RWPE2 (cell line): ENCODE results near the gene C1QTNF5.

Source experiments
- ATAC-seq: fragments of 200-7000 bp; cut with Tn5 transposase; 3 replicates; pipeline ENCODE4 v1.9.1; 2021; ENCODE audit warnings: low read depth
- DNase-seq: peaks from one replicate; pipeline ENCODE4 v3.0.0-alpha.2; 2020; ENCODE audit warnings: low spot score
- H3K27ac ChIP-seq: fragments of 450-650 bp; 2 replicates; pipeline ENCODE4 v1.5.1; 2017; ENCODE audit warnings: mild to moderate bottlenecking; ENCODE audit not compliant: poor library complexity, severe bottlenecking
- H3K27me3 ChIP-seq: fragments of 250-450 bp; sonication (Bioruptor Pico); 2 replicates; pipeline ENCODE4 v1.5.1; 2021; ENCODE audit warnings: mild to moderate bottlenecking, moderate library complexity; ENCODE audit not compliant: insufficient read depth, poor library complexity, severe bottlenecking
- H3K36me3 ChIP-seq: fragments of 250-450 bp; sonication (Bioruptor Pico); 2 replicates; pipeline ENCODE4 v1.5.1; 2020; ENCODE audit warnings: low read depth, mild to moderate bottlenecking, moderate library complexity
- H3K4me1 ChIP-seq: fragments of 250-450 bp; sonication (Bioruptor Pico); 2 replicates; pipeline ENCODE4 v1.5.1; 2021; ENCODE audit warnings: mild to moderate bottlenecking, moderate library complexity; ENCODE audit not compliant: insufficient read depth, poor library complexity, severe bottlenecking
- H3K4me3 ChIP-seq: fragments of 250-450 bp; sonication (Bioruptor Pico); 2 replicates; pipeline ENCODE4 v1.5.1; 2021; ENCODE audit warnings: mild to moderate bottlenecking, moderate library complexity; ENCODE audit not compliant: severe bottlenecking
- H3K9me3 ChIP-seq: fragments of 250-450 bp; sonication (Bioruptor Pico); 2 replicates; pipeline ENCODE4 v1.5.1; 2021; ENCODE audit warnings: mild to moderate bottlenecking, moderate library complexity; ENCODE audit not compliant: severe bottlenecking
- TF ChIP-seq, protein P1 (sequence below): fragments of 450-650 bp; IDR thresholded peaks from one replicate; pipeline ENCODE4 v1.5.1; 2017; ENCODE audit warnings: mild to moderate bottlenecking, moderate library complexity; ENCODE audit not compliant: poor library complexity, severe bottlenecking

Gene C1QTNF5

DNA sequence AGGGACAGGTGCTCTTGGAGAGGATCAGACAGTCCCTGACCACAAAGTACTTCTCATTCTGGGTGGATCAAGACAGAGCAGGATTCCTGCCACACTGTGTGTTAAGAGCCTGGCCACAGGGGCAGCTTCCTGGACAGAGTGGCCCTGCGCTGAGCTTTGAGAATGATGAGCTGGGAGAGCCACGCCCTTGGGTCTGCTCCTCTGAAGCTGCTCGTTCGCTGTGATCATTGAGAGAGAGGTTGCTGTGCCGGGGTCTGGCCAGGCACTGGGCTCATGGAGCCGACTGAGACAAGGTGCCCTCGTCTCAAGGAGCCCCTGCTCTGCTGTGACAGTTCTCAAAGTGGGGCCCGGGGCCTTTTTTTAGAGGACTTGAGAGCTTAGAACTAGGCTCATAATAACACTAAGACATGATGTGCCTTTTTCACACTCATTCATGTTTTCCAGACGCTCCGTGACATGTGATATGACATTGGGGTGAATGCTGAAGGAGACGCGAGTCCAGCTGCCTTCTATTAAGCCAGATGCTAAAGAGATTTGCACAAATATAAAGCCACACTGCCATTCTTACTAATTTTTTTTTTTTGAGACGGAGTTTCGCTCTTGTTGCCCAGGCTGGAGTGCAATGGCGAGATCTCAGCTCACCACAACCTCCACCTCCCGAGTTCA lies 7.4 kb upstream of the C1QTNF5 start:
- H3K9me3 ChIP-seq: no peaks in the 10 kb centered on the region
- TF ChIP-seq, protein P1, sequence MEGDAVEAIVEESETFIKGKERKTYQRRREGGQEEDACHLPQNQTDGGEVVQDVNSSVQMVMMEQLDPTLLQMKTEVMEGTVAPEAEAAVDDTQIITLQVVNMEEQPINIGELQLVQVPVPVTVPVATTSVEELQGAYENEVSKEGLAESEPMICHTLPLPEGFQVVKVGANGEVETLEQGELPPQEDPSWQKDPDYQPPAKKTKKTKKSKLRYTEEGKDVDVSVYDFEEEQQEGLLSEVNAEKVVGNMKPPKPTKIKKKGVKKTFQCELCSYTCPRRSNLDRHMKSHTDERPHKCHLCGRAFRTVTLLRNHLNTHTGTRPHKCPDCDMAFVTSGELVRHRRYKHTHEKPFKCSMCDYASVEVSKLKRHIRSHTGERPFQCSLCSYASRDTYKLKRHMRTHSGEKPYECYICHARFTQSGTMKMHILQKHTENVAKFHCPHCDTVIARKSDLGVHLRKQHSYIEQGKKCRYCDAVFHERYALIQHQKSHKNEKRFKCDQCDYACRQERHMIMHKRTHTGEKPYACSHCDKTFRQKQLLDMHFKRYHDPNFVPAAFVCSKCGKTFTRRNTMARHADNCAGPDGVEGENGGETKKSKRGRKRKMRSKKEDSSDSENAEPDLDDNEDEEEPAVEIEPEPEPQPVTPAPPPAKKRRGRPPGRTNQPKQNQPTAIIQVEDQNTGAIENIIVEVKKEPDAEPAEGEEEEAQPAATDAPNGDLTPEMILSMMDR: no peak
- H3K4me1 ChIP-seq: no peaks in the 10 kb centered on the region
- ATAC-seq (no peak), DNase-seq (no peak)
- no peak overlapping the region for H3K4me3 ChIP-seq
- H3K36me3 ChIP-seq: no peaks in the 10 kb centered on the region
- no peak overlapping the region for H3K27ac ChIP-seq
- H3K27me3 ChIP-seq: no peaks in the 10 kb centered on the region

DNA sequence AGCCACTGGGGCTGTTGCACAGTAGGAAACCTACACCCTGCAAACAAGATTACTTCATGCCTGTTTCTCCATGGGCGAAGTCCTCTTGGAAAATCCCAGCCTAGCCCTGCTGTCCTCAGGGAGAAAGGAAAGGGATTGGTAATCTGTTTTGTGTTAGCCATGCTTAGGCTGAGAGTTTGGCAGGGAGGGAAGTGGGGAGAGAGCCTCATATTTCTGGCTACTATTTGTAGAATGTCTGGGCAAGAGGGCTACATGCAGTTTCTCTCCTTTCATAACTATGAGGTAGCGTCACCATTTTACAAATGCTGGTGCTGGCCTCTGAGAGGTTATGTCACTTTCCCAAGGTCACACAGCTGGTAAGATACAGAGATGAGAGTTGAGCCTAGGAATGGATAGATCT lies 6.6 kb upstream of the C1QTNF5 start:
- Histone ChIP-seq H3K4me1 (no peaks in the 10 kb centered on the region), H3K27ac (no peak overlapping the region), H3K9me3 (no peaks in the 10 kb centered on the region), H3K4me3 (no peak overlapping the region), H3K27me3 (no peaks in the 10 kb centered on the region), H3K36me3 (no peaks in the 10 kb centered on the region)
- no peak for DNase-seq
- TF ChIP-seq, protein P1: no peak
- no peak for ATAC-seq

DNA sequence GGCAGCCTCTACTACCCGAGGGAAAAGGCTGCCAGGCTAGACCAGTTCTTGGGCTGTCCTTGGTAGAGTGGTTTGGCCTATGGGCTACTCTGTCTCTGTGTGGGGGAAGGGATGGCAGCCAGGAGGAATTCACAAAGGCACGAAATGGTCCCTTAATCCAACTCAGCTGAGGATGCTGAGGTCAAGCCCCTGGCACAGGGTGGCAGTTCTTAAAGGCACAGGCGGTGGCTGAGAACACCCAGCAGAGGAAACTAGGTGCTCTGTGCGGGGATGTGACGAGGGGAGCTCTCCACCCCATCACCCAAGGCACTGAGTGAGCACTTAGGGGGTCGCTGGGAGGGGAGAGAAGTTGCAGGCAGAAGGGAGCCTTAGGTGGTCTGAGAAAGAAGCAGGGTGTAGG lies 5.9 kb upstream of the C1QTNF5 start, which contains the start of gene MFRP:
MFRP (minus strand) TSS at position 101 of the 400 bp plus-strand sequence. CDS start 192 bp downstream, outside the sequence.
- Histone ChIP-seq H3K4me1 (no peaks in the 10 kb centered on the region), H3K36me3 (no peaks in the 10 kb centered on the region), H3K27ac (no peak within 1 kb of the TSS), H3K27me3 (no peaks in the 10 kb centered on the region), H3K4me3 (no peak within 1 kb of the TSS), H3K9me3 (no peaks in the 10 kb centered on the region)
- ATAC-seq (no peak), DNase-seq (no peak)
- TF ChIP-seq, protein P1: no peak

DNA sequence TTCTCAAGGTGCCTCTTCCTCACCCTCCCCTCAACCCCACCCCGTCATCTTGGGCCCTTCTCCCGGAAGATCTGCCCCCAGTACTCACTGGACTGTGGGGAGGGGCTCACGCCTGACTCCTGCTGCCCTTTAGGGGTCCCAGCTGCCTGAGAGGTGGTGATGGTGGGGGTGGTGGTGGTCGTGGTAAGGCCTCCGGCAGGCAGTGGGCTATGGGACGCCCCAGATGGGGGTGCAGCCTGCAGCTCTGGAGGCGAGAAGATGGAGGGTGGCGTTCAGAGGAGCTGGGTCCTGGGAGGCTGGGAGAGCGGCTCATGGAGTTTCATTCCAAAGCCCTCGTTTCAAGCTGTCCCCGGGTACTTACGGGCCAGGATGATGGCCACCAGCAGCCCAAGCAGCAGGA lies 5.0 kb upstream of the C1QTNF5 start:
- TF ChIP-seq, protein P1: no peak
- Histone ChIP-seq H3K27ac (no peak overlapping the region), H3K27me3 (peaks cover 7% of the 10 kb centered on the region), H3K9me3 (no peaks in the 10 kb centered on the region), H3K4me1 (no peaks in the 10 kb centered on the region), H3K4me3 (no peak overlapping the region), H3K36me3 (no peaks in the 10 kb centered on the region)
- ATAC-seq (no peak), DNase-seq (no peak)

DNA sequence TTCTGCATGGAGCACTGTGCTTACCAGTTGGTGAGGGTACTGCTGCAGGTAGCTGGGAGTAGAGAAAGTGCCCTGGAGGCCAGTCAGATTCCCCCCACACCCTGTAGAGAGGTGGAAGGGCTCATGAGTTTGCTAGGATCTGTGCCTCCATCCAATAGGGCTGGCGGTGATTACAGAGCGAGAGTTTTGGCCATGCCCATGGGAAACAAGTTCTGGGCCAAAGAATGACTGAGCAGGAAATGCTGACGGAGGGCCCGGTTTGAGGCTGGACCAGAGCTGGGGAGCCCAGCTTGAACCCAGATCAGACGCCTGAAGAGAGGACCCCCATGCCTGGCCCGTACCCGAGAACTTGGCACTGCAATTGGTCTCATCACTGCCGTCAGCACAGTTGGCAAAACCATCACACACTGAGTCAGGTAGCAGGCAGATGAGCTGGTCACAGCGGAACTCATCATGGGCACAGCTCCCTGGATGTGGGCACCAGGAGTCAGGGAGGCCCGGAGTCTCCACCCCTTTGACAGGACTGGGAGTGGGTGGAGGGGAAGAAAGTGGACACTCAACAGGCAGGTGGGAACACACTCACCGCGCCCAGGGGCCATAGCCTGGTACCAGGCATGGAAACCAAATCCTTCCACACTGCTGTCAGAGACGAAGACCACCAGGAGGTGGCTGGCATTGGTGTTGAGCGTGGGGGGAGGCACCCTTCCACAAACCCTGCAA lies 3.8 kb upstream of the C1QTNF5 start:
- H3K36me3 ChIP-seq: no peaks in the 10 kb centered on the region
- no peak overlapping the region for H3K4me3 ChIP-seq
- no peaks in the 10 kb centered on the region for H3K4me1 ChIP-seq
- H3K9me3 ChIP-seq: no peaks in the 10 kb centered on the region
- peaks cover 15% of the 10 kb centered on the region for H3K27me3 ChIP-seq
- TF ChIP-seq, protein P1: no peak
- no peak overlapping the region for H3K27ac ChIP-seq
- no peak for DNase-seq
- ATAC-seq: no peak
